ENCODE results near the gene FAM184B. TPM values are rescaled to one million over a fixed set of nuclear protein-coding genes. Genes with fewer than 3 reads are reported as not detected.

FAM184B gene
- total and polyA plus RNA-seq, 2 of the 4 experiments (the other 2 are of a cell fraction), result 0.07 to 0.18 TPM

GRCh38 chr4:17715511-17715910 is 65.9 kb downstream of the FAM184B start:
- H2AFZ ChIP-seq (replicated peaks; ENCODE audit: low read length, poor library complexity), result no peak overlapping the region
- no peak overlapping the region for H3K4ac ChIP-seq (ENCODE audit: low read depth, low read length)
- H3K79me1 ChIP-seq (ENCODE audit: low read depth in 1 of 2, low read length in 2 of 2), result no peaks in the 10 kb centered on the region
- H3K27ac ChIP-seq (ENCODE audit: insufficient read depth, low read length), result no peak overlapping the region
- POLR2A ChIA-PET (ENCODE audit: unreplicated experiment), result no interaction called here
- no peaks in the 10 kb centered on the region for H4K20me1 ChIP-seq (ENCODE audit: insufficient read depth, low read length)
- no TSS peak for BruUV-seq (replicated peaks)
- H3K56ac ChIP-seq (ENCODE audit: extremely low read depth, insufficient read depth, low read length), result no peak overlapping the region
- no peak overlapping the region for H2BK15ac ChIP-seq (ENCODE audit: low read depth, low read length)
- TF ChIP-seq RFX5 (IDR thresholded peaks at IDR 0.05; ENCODE audit: low read depth, low read length) (no peak), MAFK (IDR thresholded peaks at IDR 0.05; ENCODE audit: low read depth, low read length) (no peak), FOS (IDR thresholded peaks at IDR 0.05; ENCODE audit: low read depth, low read length) (no peak), CHD1 (IDR thresholded peaks at IDR 0.05; ENCODE audit: low read depth, low read length) (no peak), NFE2L2 (IDR thresholded peaks at IDR 0.05; ENCODE audit: low read depth, low read length) (no peak), MXI1 (IDR thresholded peaks at IDR 0.05; ENCODE audit: borderline replicate concordance, low read depth, low read length) (no peak), BHLHE40 (IDR thresholded peaks at IDR 0.05; ENCODE audit: low read depth, low read length) (no peak), CEBPB (IDR thresholded peaks at IDR 0.05; ENCODE audit: low read depth, low read length) (no peak), RCOR1 (IDR thresholded peaks at IDR 0.05; ENCODE audit: insufficient replicate concordance, low read length) (no peak), SMC3 (IDR thresholded peaks at IDR 0.05; ENCODE audit: low read depth, low read length) (no peak), RAD21 (IDR thresholded peaks at IDR 0.05; ENCODE audit: low read length) (no peak), POLR2A (IDR thresholded peaks at IDR 0.05; ENCODE audit: low read depth, low read length) (no peak), ELK1 (IDR thresholded peaks at IDR 0.05; ENCODE audit: borderline replicate concordance, low read depth, low read length) (no peak), MAZ (IDR thresholded peaks at IDR 0.05; ENCODE audit: borderline replicate concordance, low read depth, low read length) (no peak)
- TF ChIP-seq, protein P1, sequence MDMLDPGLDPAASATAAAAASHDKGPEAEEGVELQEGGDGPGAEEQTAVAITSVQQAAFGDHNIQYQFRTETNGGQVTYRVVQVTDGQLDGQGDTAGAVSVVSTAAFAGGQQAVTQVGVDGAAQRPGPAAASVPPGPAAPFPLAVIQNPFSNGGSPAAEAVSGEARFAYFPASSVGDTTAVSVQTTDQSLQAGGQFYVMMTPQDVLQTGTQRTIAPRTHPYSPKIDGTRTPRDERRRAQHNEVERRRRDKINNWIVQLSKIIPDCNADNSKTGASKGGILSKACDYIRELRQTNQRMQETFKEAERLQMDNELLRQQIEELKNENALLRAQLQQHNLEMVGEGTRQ (IDR thresholded peaks at IDR 0.05; ENCODE audit: low read depth, low read length), result no peak
- TF ChIP-seq, protein P2, sequence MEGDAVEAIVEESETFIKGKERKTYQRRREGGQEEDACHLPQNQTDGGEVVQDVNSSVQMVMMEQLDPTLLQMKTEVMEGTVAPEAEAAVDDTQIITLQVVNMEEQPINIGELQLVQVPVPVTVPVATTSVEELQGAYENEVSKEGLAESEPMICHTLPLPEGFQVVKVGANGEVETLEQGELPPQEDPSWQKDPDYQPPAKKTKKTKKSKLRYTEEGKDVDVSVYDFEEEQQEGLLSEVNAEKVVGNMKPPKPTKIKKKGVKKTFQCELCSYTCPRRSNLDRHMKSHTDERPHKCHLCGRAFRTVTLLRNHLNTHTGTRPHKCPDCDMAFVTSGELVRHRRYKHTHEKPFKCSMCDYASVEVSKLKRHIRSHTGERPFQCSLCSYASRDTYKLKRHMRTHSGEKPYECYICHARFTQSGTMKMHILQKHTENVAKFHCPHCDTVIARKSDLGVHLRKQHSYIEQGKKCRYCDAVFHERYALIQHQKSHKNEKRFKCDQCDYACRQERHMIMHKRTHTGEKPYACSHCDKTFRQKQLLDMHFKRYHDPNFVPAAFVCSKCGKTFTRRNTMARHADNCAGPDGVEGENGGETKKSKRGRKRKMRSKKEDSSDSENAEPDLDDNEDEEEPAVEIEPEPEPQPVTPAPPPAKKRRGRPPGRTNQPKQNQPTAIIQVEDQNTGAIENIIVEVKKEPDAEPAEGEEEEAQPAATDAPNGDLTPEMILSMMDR (conservative IDR thresholded peaks at IDR 0.05; ENCODE audit: low read depth, low read length), result no peak
- H3K9me1 ChIP-seq (ENCODE audit: insufficient read depth, low read length), result no peaks in the 10 kb centered on the region
- no peaks in the 10 kb centered on the region for H3K36me3 ChIP-seq (ENCODE audit: control insufficient read depth, insufficient read depth, low read length)
- DNase-seq (no peak), ATAC-seq (ENCODE audit: low read depth) (no peak)
- no peaks in the 10 kb centered on the region; the same call in 1 of the 2 replicates for H3K27me3 ChIP-seq (ENCODE audit: control insufficient read depth, insufficient read depth, low read length)
- no peak overlapping the region for H3K4me3 ChIP-seq (ENCODE audit: insufficient read depth, low read depth, low read length)
- no peak overlapping the region for H3K23ac ChIP-seq (ENCODE audit: low read depth, low read length)
- no peak overlapping the region for H4K91ac ChIP-seq (ENCODE audit: insufficient read depth, low read depth, low read length)
- in situ Hi-C loops (cut with MboI; ENCODE audit: low sequenced_read_pairs) (no loop called here), intact Hi-C loops (cut with micrococcal nuclease) (no loop called here), dilution Hi-C loops (cut with HindIII; ENCODE audit: low sequenced_read_pairs, unreplicated experiment) (no loop called here)
- H4K5ac ChIP-seq (ENCODE audit: low read depth, low read length), result no peak overlapping the region
- no CpG with 5 or more reads among the region's 2 CpGs for WGBS, 2 experiments (ENCODE audit: extremely low coverage in 2 of 2, insufficient read length in 1 of 2)
- no peaks in the 10 kb centered on the region for H3K4me1 ChIP-seq (ENCODE audit: control insufficient read depth, insufficient read depth, low read length)
- no peak overlapping the region for H3K9ac ChIP-seq (ENCODE audit: low read depth, low read length)
- no peak overlapping the region for H3K18ac ChIP-seq (ENCODE audit: low read depth, low read length)
- H3K9me3 ChIP-seq (ENCODE audit: control insufficient read depth, insufficient read depth, low read length), result no peaks in the 10 kb centered on the region
- no peak overlapping the region for H3K14ac ChIP-seq (replicated peaks; ENCODE audit: low read depth, low read length)
- no peak overlapping the region for H2BK5ac ChIP-seq (ENCODE audit: low read depth, low read length, poor library complexity, severe bottlenecking)
- H2BK120ac ChIP-seq (ENCODE audit: low read depth, low read length), result no peak overlapping the region
- no peak overlapping the region for H2AK9ac ChIP-seq (replicated peaks; ENCODE audit: low read depth, low read length, poor library complexity)
- H2BK20ac ChIP-seq (ENCODE audit: low read depth, low read length), result no peak overlapping the region
- H2AK5ac ChIP-seq (ENCODE audit: low read depth, low read length), result no peak overlapping the region
- H4K8ac ChIP-seq (ENCODE audit: low read depth in 2 of 2, low read length in 2 of 2), result no peak overlapping the region
- H3K4me2 ChIP-seq (ENCODE audit: low read depth, low read length), result no peak overlapping the region
- CTCF ChIA-PET, result no interaction called here
